A549 treated with RU486 at 1 μM for 4 hours (cell line): Measurements from ENCODE around the gene YY1AP1. TPM values are rescaled to one million over a fixed set of nuclear protein-coding genes. Genes with fewer than 3 reads are reported as not detected.

ENCODE experiments used
- total RNA-seq: library from RNA; stranded (reverse); fragments of 200-300 nt; extraction: Qiagen RNA extraction; gene quantifications from 5 replicates; pipeline ENCODE4 v1.2.3, GENCODE V29; 2022; ENCODE audit warnings: low read depth

YY1AP1 gene
- total RNA-seq = 44.2 to 53.3 TPM (median 48.1 TPM) in 5 replicates

GRCh38 chr1:155688324-155689080 lies at the start of gene YY1AP1:
TSS of gene YY1AP1 (minus strand) at chr1:155688774. CDS start at chr1:155680436, 8,338 bp downstream.

GRCh38 chr1:155689081-155689607 lies 570 bp upstream of the YY1AP1 start, which contains the start of gene DAP3:
TSS of gene DAP3 (plus strand) at chr1:155689091. CDS start at chr1:155709780, 20,689 bp downstream.

GRCh38 chr1:155609515-155610256 lies 78.9 kb downstream of the YY1AP1 start, which contains the start of gene MSTO1:
TSS of gene MSTO1 (plus strand) at chr1:155610218. CDS start at chr1:155610249, 31 bp downstream.

Other genes with a start within 250 kb of the YY1AP1 start
- gene ASH1L, start 126.0 kb downstream of the YY1AP1 start, total RNA-seq = 8.4 to 12.0 TPM (median 11.7 TPM) in 5 replicates
- gene MSTO1, start 78.6 kb downstream of the YY1AP1 start, total RNA-seq = 34.8 to 42.2 TPM (median 40.8 TPM) in 5 replicates
- gene DAP3, start 317 bp upstream of the YY1AP1 start, total RNA-seq = 111 to 140 TPM (median 119 TPM) in 5 replicates
- 14.0 to 15.3 TPM (median 14.6 TPM) in 5 replicates for gene GON4L, start 168.4 kb upstream of the YY1AP1 start, total RNA-seq
- 0.82 to 1.3 TPM (median 1.1 TPM) in 5 replicates for gene SYT11, start 170.8 kb upstream of the YY1AP1 start, total RNA-seq
- 23.9 to 30.3 TPM (median 25.2 TPM) in 5 replicates for gene RIT1, start 222.6 kb upstream of the YY1AP1 start, total RNA-seq
- gene KHDC4, start 245.6 kb upstream of the YY1AP1 start, total RNA-seq = 20.1 to 27.3 TPM (median 24.9 TPM) in 5 replicates